Small intestine (tissue), 7 donors: ENCODE results near the gene PPP2R3B. TPM values are rescaled to one million over a fixed set of nuclear protein-coding genes. Genes with fewer than 3 reads are reported as not detected.

ENCODE experiments used
- DNase-seq, 2 donors: peaks; one replicate each; pipeline versions ENCODE4 v3.0.0 to v3.0.0-alpha.2; 2013
- FAIRE-seq: peaks from 2 replicates; lab custom pipeline; 2012; peaks lifted over from hg19 to GRCh38; lab: Jason Lieb, UNC
- H3K27ac ChIP-seq, 3 donors: one replicate each; pipeline ENCODE4 v1.5.1; 2013; ENCODE audit warnings: low read length in 2 of 3, mild to moderate bottlenecking in 2 of 3, control low read depth in 1 of 3, inconsistent platforms in 1 of 3, low read depth in 1 of 3, moderate library complexity in 1 of 3
- H3K27me3 ChIP-seq, 3 donors: one replicate each; pipeline ENCODE4 v1.6.1; 2013; ENCODE audit warnings: low read length in 3 of 3, inconsistent platforms in 1 of 3; ENCODE audit not compliant: control insufficient read depth in 3 of 3, insufficient read depth in 3 of 3
- H3K36me3 ChIP-seq, 3 donors: one replicate each; pipeline ENCODE4 v1.6.1; 2013; ENCODE audit warnings: low read length in 3 of 3, inconsistent platforms in 1 of 3, low read depth in 1 of 3, mild to moderate bottlenecking in 1 of 3, moderate library complexity in 1 of 3; ENCODE audit not compliant: control insufficient read depth in 3 of 3, insufficient read depth in 2 of 3
- H3K4me1 ChIP-seq, 3 donors: one replicate each; pipeline ENCODE4 v1.6.1; 2013; ENCODE audit warnings: low read length in 2 of 3, inconsistent platforms in 1 of 3, low read depth in 1 of 3, mild to moderate bottlenecking in 1 of 3, moderate library complexity in 1 of 3; ENCODE audit not compliant: control insufficient read depth in 3 of 3, insufficient read depth in 2 of 3
- H3K4me3 ChIP-seq, 3 donors: one replicate each; pipeline ENCODE4 v1.5.1; 2013; ENCODE audit warnings: low read length in 3 of 3, control low read depth in 1 of 3, inconsistent platforms in 1 of 3, low read depth in 1 of 3, mild to moderate bottlenecking in 1 of 3, moderate library complexity in 1 of 3
- H3K9me3 ChIP-seq, 2 donors: one replicate each; pipeline ENCODE4 v1.6.1; 2013; ENCODE audit warnings: low read depth in 1 of 2, low read length in 1 of 2; ENCODE audit not compliant: control insufficient read depth in 2 of 2, insufficient read depth in 1 of 2
- WGBS, 3 donors: extraction: QIAGEN DNeasy Blood & Tissue Kit; methylation state at CpG; one replicate each; pipeline ENCODE4 v1.1.7; 2013; 5-methylcytosine and 5-hydroxymethylcytosine counted together
- polyA plus RNA-seq, 4 donors: library from polyadenylated mRNA; stranded (reverse) in 3 of 4; unstranded in 1 of 4; fragments of 200-250 nt in 3 of 4; fragments of 120-200 nt in 1 of 4; gene quantifications; one replicate each; pipeline versions ENCODE4 v1.2.1 to v1.2.3, GENCODE V29; 2013
- donor health status: healthy with polysubstance abuse.
- donor health status: control.
- donor health status: control.
- donor health status: Bipolar disorder and iron deficiency.
- donor health status: healthy.

PPP2R3B gene
- polyA plus RNA-seq, 4 donors: 4.9 to 13.6 (median 11.8) TPM

DNA sequence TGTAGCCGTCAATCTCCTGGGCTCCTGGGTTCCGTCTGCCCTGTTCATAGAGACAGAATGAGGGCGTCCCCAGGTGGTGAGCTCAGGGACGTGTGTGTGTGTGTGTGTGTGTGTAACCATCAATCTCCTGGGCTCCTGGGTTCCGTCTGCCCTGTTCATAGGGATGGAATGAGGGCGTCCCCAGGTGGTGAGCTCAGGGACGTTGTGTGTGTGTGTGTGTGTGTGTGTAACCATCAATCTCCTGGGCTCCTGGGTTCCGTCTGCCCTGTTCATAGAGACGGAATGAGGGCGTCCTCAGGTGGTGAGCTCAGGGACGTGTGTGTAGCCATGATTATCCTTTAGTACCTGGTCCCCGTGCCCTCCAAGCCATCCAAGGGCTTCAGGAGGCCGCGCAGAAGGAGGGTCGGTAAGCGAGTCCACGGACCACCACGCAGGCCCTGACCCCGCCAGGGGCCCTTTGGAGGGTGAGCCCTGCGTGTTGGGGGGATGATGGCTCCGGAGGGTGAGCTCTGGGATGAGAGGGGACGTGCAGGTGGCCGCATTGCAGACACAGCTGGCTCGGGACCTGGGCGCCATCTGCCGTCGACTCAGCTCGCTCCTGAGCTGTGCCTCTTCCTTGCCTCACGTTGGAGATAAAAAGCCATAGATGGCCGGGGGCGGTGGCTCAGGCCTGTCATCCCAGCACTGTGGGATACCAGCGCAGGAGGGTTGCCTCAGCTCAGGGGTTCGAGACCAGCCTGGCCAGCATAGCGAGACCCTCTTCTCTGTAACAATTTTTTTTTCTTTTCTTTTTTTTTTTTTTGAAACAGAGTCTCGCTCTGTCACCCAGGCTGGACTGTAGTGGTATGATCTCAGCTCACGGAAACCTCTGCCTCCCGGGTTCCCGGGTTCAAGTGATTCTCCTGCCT lies 62.7 kb downstream of the PPP2R3B start:
- peak; percentile 66 to 74 for DNase-seq

DNA sequence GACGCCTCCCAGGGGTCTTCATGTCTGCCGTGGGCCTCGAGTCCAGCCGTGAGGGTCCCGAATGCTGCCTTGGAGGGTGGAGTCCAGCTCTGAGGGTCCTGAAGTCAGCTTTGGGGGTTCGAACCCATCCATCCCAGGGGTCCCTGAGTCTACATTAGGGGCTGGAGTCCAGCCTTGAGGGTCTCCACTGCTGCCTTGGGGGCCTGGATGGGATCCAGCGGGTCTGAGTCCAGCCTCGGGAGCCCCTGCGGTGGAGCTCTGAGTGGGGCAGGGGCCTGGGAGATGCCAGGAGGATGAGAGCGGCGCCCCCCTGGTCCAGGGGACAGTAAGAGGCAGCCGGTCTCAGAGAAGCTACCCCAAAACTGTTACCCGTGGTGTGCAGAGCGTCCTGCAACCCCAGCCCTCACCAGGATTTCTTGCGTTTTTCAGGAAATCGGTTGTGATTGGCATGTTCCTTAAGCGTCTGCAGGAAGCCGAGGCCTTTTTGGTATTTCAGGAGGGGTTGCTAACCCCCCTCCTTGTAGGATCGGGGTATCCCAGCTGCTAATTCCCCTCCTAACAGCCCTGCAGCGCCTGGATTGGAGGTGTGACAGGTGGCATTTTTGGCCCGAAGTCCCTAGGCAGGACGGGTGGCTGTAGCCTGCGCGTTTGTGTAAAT lies 66.5 kb downstream of the PPP2R3B start:
- peaks cover 0 to 3% (median 0%) of the 10 kb centered on the region in 3 donors for H3K4me1 ChIP-seq
- no peaks in the 10 kb centered on the region for H3K9me3 ChIP-seq
- no peak overlapping the region for H3K27ac ChIP-seq
- peak overlapping the region; percentile 82 to 91 (median 83) for H3K4me3 ChIP-seq
- H3K36me3 ChIP-seq: peaks cover 0 to 12% (median 3%) of the 10 kb centered on the region in 3 donors
- FAIRE-seq (no peak), DNase-seq (peak in 1 of 2 donors; percentile 42)
- WGBS, 3 donors: 4 to 5% (median 4%) methylated on average over 24 of the region's 24 CpGs
- no peaks in the 10 kb centered on the region for H3K27me3 ChIP-seq

More for the DNA sequence above, 62.7 kb downstream of the PPP2R3B start:
- no peak overlapping the region for H3K27ac ChIP-seq
- 72 to 83% (median 75%) methylated on average over 37 to 38 of the region's 38 CpGs for WGBS, 3 donors
- no peaks in the 10 kb centered on the region for H3K9me3 ChIP-seq
- FAIRE-seq: peak; percentile 61
- H3K36me3 ChIP-seq: no peaks in the 10 kb centered on the region
- no peaks in the 10 kb centered on the region for H3K27me3 ChIP-seq
- H3K4me3 ChIP-seq: no peak overlapping the region
- peaks cover 0 to 3% (median 0%) of the 10 kb centered on the region in 3 donors for H3K4me1 ChIP-seq

DNA sequence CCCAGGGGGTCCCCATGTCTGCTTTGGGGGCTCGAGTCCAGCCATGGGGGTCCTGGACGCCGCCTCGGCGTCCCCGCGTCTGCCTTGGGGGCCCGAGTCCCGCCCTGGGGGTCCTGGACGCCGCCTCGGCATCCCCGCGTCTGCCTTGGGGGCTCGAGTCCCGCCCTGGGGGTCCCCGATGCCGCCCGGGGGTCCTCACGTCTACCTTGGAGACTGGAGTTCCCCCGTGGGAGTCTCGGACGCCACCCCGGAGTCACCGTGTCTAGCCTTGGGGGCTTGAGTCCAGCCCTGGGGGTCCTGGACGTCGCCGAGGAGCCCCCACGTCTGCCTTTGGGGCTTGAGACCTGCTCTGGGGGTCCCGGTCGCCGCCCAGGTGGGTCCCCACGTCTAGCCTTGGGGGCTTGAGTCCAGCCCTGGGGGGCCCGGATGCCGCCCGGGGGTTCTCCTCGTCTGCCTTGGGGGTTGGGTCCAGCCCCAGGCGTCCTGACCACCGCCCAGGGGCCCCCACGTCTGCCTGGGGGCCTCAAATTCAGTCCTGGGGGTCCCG lies 67.1 kb downstream of the PPP2R3B start:
- Histone ChIP-seq H3K27ac (peak overlapping the region; percentile 47 to 77 (median 56)), H3K4me3 (peak overlapping the region; percentile 82 to 91 (median 83)), H3K36me3 (peaks cover 0 to 18% (median 3%) of the 10 kb centered on the region in 3 donors), H3K4me1 (peaks cover 0 to 3% (median 0%) of the 10 kb centered on the region in 3 donors), H3K27me3 (no peaks in the 10 kb centered on the region), H3K9me3 (no peaks in the 10 kb centered on the region)
- DNase-seq (no peak), FAIRE-seq (no peak)
- 0% methylated on average over 36 to 41 of the region's 41 CpGs for WGBS, 3 donors

DNA sequence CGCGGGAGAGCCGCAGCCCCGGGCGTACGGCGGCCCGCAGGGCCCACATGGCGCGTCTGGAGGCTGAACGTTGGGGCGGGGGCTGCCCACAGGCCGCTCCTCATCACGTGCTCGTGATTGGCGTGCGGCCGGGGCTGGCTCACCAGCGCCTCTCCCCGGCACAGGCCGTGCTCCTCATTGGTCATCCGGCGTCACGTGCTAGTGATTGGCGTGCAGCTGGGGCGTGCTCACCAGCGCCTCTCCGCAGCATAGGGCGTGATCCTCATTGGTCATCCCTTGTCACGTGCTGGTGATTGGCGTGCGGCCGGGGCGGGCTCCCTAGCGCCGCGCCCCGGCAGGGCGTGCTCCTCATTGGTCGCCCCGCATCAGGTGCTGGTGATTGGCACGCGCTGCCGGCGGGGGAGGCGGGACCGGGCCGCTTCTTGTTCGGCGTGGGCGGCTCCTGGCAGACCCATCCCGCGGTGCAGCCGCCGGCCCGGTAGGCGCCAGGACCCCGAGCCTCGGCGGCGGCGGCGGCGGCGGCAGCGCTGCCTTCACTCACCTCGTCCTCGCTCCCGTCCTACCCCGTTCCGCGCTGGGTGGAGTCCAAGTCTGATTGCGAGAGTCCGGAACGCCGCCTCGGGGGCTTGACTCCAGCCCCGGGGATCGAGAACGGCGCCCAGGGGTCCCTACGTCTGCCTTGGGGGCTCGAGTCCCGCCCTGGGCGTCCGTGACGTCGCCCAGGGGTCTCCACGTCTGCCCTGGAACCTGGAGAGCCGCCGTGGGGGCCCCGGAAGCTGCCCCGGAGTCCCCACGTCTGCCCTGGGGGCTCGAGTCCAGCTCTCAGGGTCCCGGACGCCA lies 67.7 kb downstream of the PPP2R3B start, which contains the start of gene GTPBP6:
TSS of gene GTPBP6 (minus strand) at position 58 of the 840 bp plus-strand sequence. CDS start at position 49, 9 bp downstream.
- Histone ChIP-seq H3K36me3 (peaks cover 0 to 24% (median 3%) of the 10 kb centered on the region in 3 donors), H3K27ac (peak within 1 kb of the TSS; percentile 91 to 98 (median 96)), H3K4me3 (peak within 1 kb of the TSS; percentile 82 to 96 (median 83)), H3K9me3 (no peaks in the 10 kb centered on the region), H3K27me3 (no peaks in the 10 kb centered on the region), H3K4me1 (peaks cover 0 to 3% (median 0%) of the 10 kb centered on the region in 3 donors)
- no peak for FAIRE-seq
- peak; percentile 100 for DNase-seq
- 0 to 1% (median 0%) methylated on average over 45 to 97 of the region's 97 CpGs for WGBS, 3 donors

DNA sequence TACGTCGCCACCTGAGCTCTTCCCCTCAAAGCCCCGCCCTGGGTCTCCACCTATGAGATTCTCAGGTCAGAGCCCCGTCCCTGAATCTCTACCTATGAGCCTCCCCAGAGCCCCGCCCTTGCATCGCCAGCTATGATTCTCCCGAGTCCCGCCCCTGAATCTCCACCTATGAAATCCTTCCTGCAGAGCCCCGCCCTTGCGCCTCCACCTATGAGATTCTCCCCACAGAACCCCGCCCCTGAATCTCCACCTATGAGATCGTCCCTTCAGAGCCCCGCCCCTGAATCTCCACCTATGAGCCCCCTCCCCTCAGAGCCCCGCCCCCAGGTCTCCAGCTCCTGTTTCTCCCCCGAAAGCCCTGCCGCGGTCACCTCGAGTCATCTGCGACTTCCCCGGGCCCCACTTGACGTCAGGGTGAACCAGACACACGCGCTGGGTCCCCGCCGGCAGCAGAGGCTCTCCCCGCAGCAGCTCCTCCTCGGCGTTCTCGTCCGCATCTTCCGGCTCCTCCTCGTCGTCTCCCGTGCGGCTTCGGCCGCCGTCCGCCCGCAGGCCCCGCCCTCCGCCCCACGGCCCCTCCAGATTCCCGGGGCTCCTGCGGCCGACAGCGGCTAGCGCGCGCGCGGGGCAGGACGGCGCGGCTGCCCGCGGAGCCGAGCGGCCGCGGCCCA lies 68.5 kb downstream of the PPP2R3B start:
- DNase-seq (peak; percentile 97 to 99), FAIRE-seq (no peak)
- peak overlapping the region; percentile 73 to 96 (median 80) for H3K4me3 ChIP-seq
- H3K9me3 ChIP-seq: no peaks in the 10 kb centered on the region
- WGBS, 3 donors: 0 to 1% (median 0%) methylated on average over 45 to 61 of the region's 61 CpGs
- peaks cover 0 to 3% (median 0%) of the 10 kb centered on the region in 3 donors for H3K4me1 ChIP-seq
- peaks cover 0 to 32% (median 9%) of the 10 kb centered on the region in 3 donors for H3K36me3 ChIP-seq
- H3K27ac ChIP-seq: peak overlapping the region; percentile 91 to 98 (median 96)
- H3K27me3 ChIP-seq: no peaks in the 10 kb centered on the region

DNA sequence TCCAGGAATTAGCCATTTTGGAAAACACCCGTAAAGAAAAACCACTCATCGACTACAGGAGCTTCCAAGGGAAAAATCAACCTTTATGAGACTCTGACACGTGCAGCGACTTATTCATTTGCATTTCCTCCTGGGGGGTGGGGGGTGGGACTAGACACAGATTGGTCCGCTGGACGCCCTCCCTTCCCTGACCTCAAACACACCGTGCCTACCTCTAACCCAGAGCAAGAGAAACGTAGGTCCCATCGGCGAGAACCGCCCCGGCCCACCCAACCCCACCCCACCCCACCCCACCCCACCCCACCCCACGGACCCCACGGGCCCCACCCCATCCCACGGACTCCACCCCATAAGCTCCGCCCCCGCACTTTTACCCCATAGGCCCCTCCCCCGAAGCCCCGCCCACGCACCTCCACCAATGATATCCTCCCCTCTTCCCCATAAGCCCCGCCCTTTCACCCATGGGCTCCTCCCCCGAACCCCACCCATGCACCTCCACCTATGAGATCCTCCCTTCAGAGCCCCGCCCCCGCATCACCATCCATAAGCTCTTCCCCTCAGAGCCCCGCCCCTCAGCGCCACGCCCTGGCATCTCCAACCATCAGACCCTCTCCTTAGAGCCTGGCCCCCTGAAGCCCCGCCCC lies 69.2 kb downstream of the PPP2R3B start:
- Histone ChIP-seq H3K27ac (peak overlapping the region in 2 of 3 donors; percentile 68 to 91), H3K4me3 (peak overlapping the region in 2 of 3 donors; percentile 28 to 73)
- no peak for FAIRE-seq

More for the DNA sequence above, 69.2 kb downstream of the PPP2R3B start:
- no peaks in the 10 kb centered on the region for H3K9me3 ChIP-seq
- no peaks in the 10 kb centered on the region for H3K27me3 ChIP-seq
- 46 to 60% (median 46%) methylated on average over 14 to 28 of the region's 28 CpGs for WGBS, 3 donors
- no peaks in the 10 kb centered on the region for H3K4me1 ChIP-seq
- peaks cover under 1 to 38% (median 16%) of the 10 kb centered on the region in 3 donors for H3K36me3 ChIP-seq
- DNase-seq: no peak
